Spleen (tissue), 7 donors: ENCODE data around the gene ELP4.

ENCODE experiments used
- CTCF ChIP-seq, 11 experiments: fragments of 200-600 bp in 7 of 11; fragments of 450-650 bp in 4 of 11; sonication (generic) in 4 of 11; IDR thresholded peaks in 8 of 11; conservative IDR thresholded peaks in 3 of 11; 1 replicate in 7 of 11; 2 replicates in 4 of 11; pipeline versions ENCODE4 v1.4.0 to v1.8.0; 2016 to 2021; ENCODE audit warnings: antibody characterized with exemption in 11 of 11, inconsistent platforms in 4 of 11, mild to moderate bottlenecking in 1 of 11
- POLR2A ChIP-seq, 3 donors: fragments of 450-650 bp; IDR thresholded peaks; one replicate each; pipeline ENCODE4 v1.5.1; 2017; ENCODE audit warnings: antibody characterized with exemption in 3 of 3, mild to moderate bottlenecking in 1 of 3
- POLR2AphosphoS5 ChIP-seq, 3 donors: sonication (generic); formaldehyde crosslinking; IDR thresholded peaks; one replicate each; pipeline ENCODE4 v1.5.1; 2017; ENCODE audit warnings: antibody characterized with exemption in 3 of 3
- donor health status: DM: no; HTN: no; CAD: no; lungs with moderate emphysema.
- donor health status: DM: no; HTN: no; CAD: no.
- donor health status: DM: no; HTN: no; CAD: no.

GRCh38 chr11:31655483-31655882 lies 145.9 kb downstream of the ELP4 start:
- no peak for TF ChIP-seq POLR2AphosphoS5 (IDR thresholded peaks at IDR 0.05)
- no peak for TF ChIP-seq CTCF (IDR thresholded peaks at IDR 0.05 in 8 of 11, conservative IDR thresholded peaks at IDR 0.05 in 3 of 11)
- no peak for TF ChIP-seq POLR2A (IDR thresholded peaks at IDR 0.05)
